B cell (primary cell): Measurements from ENCODE around the gene NTRK2. TPM values are rescaled to one million over a fixed set of nuclear protein-coding genes. Genes with fewer than 3 reads are reported as not detected.

Source experiments
- ATAC-seq: fragments of 200-7000 bp; cut with Tn5 transposase; one replicate; pipeline ENCODE4 v1.10.0; 2021; ENCODE audit warnings: low read depth, mild to moderate bottlenecking, moderate number of reproducible peaks, moderate library complexity
- CTCF ChIA-PET: fragments of 350-600 bp; sonication (Branson Sonifier 250); formaldehyde crosslinking; loops from one replicate; lab custom pipeline; 2021; ENCODE audit warnings: antibody characterized with exemption, inconsistent platforms; lab: Charles Lee
- POLR2A ChIA-PET: fragments of 350-600 bp; sonication (Branson Sonifier 250); formaldehyde crosslinking; loops from one replicate; lab custom pipeline; 2021; ENCODE audit warnings: antibody characterized with exemption; lab: Charles Lee
- DNase-seq: peaks from one replicate; pipeline ENCODE4 v3.0.0; 2013
- H2AFZ ChIP-seq: 2 replicates; pipeline ENCODE4 v1.6.1; 2012; ENCODE audit warnings: mild to moderate bottlenecking, low read depth, low read length; ENCODE audit not compliant: insufficient read depth, poor library complexity, severe bottlenecking
- H3K27ac ChIP-seq, 2 donors: 1 replicate in 1 of 2; 2 replicates in 1 of 2; pipeline ENCODE4 v1.5.1; 2012 to 2013; ENCODE audit warnings: low read length in 2 of 2, mild to moderate bottlenecking in 2 of 2, moderate library complexity in 1 of 2
- H3K27me3 ChIP-seq, 4 experiments: fragments of 200-600 bp in 1 of 4; sonication (generic) in 1 of 4; replicated peaks in 1 of 4; 1 replicate in 2 of 4; 2 replicates in 2 of 4; pipeline versions ENCODE4 v1.6.1 to v1.7.0; 2013 to 2016; ENCODE audit warnings: low read length in 3 of 4, mild to moderate bottlenecking in 2 of 4, mixed read lengths in 1 of 4, moderate library complexity in 1 of 4; ENCODE audit not compliant: insufficient read depth in 4 of 4, control insufficient read depth in 3 of 4; ENCODE audit errors: control extremely low read depth in 1 of 4
- H3K36me3 ChIP-seq, 2 experiments: replicated peaks in 1 of 2; 1 replicate in 1 of 2; 2 replicates in 1 of 2; pipeline versions ENCODE4 v1.6.1 to v1.7.1; 2013; ENCODE audit warnings: low read length in 1 of 2; ENCODE audit not compliant: insufficient read depth in 2 of 2, control insufficient read depth in 1 of 2; ENCODE audit errors: control extremely low read depth in 1 of 2, extremely low read depth in 1 of 2
- H3K4me1 ChIP-seq, 2 donors: fragments of 200-600 bp in 1 of 2; sonication (generic) in 1 of 2; 1 replicate in 1 of 2; 2 replicates in 1 of 2; pipeline versions ENCODE4 v1.5.1 to v1.6.1; 2013 to 2017; ENCODE audit warnings: low read length in 2 of 2; ENCODE audit not compliant: control insufficient read depth in 2 of 2, insufficient read depth in 2 of 2
- H3K4me2 ChIP-seq: replicated peaks from 2 replicates; pipeline ENCODE3; 2012; ENCODE audit warnings: mild to moderate bottlenecking, low read depth, low read length; ENCODE audit not compliant: poor library complexity, severe bottlenecking
- H3K4me3 ChIP-seq, 5 experiments: fragments of 200-600 bp in 1 of 5; sonication (generic) in 1 of 5; 1 replicate in 3 of 5; 2 replicates in 2 of 5; pipeline versions ENCODE4 v1.5.1 to v1.7.0; 2011 to 2016; ENCODE audit warnings: low read length in 4 of 5, mild to moderate bottlenecking in 4 of 5, low read depth in 2 of 5, control low read depth in 1 of 5, moderate library complexity in 1 of 5; ENCODE audit not compliant: insufficient read depth in 1 of 5; ENCODE audit errors: control extremely low read depth in 1 of 5, extremely low read depth in 1 of 5
- H3K79me2 ChIP-seq: fragments of 200-600 bp; sonication (generic); one replicate; pipeline ENCODE4 v1.6.0; 2016; ENCODE audit warnings: low read length; ENCODE audit not compliant: control insufficient read depth, insufficient read depth
- H3K9ac ChIP-seq: fragments of 200-600 bp; sonication (generic); 2 replicates; pipeline ENCODE4 v1.6.1; 2017; ENCODE audit warnings: mild to moderate bottlenecking, low read length, moderate library complexity
- H3K9me3 ChIP-seq, 3 donors: one replicate each; pipeline versions ENCODE4 v1.6.1 to v1.7.1; 2013; ENCODE audit warnings: low read length in 2 of 3; ENCODE audit not compliant: control insufficient read depth in 2 of 3, insufficient read depth in 1 of 3; ENCODE audit errors: control extremely low read depth in 1 of 3
- H4K20me1 ChIP-seq: 2 replicates; pipeline ENCODE4 v1.6.0; 2012; ENCODE audit warnings: mild to moderate bottlenecking, low read length; ENCODE audit not compliant: insufficient read depth, control insufficient read depth, poor library complexity, severe bottlenecking
- H3K27ac Mint-ChIP-seq: one replicate; pipeline ENCODE4 v1.8.0; 2021; ENCODE audit warnings: mixed read lengths
- H3K27me3 Mint-ChIP-seq: one replicate; pipeline ENCODE4 v1.8.0; 2021; ENCODE audit warnings: mixed read lengths
- H3K4me1 Mint-ChIP-seq: one replicate; pipeline ENCODE4 v1.8.0; 2021; ENCODE audit warnings: mixed read lengths
- H3K4me3 Mint-ChIP-seq: one replicate; pipeline ENCODE4 v1.8.0; 2021; ENCODE audit warnings: mixed read lengths
- H3K9me3 Mint-ChIP-seq: one replicate; pipeline ENCODE4 v1.8.0; 2022; ENCODE audit warnings: mixed read lengths; ENCODE audit not compliant: insufficient read depth
- CTCF ChIP-seq: fragments of 200-600 bp; IDR thresholded peaks from one replicate; pipeline ENCODE4 v1.8.0; 2022; ENCODE audit warnings: antibody characterized with exemption, mild to moderate bottlenecking
- EZH2 ChIP-seq: IDR thresholded peaks from 2 replicates; pipeline ENCODE4 v1.6.1; 2012; ENCODE audit warnings: borderline replicate concordance, low read depth, mild to moderate bottlenecking, moderate library complexity, low read length; ENCODE audit not compliant: insufficient read depth, poor library complexity, severe bottlenecking
- WGBS: methylation state at CpG from one replicate; pipeline ENCODE4 v1.1.5; 2013; ENCODE audit warnings: missing lambda C conversion rate; ENCODE audit not compliant: insufficient coverage; 5-methylcytosine and 5-hydroxymethylcytosine counted together
- intact Hi-C: fragments of 100-400 bp; cut with micrococcal nuclease; formaldehyde crosslinking; loops from one replicate; pipeline ENCODE4 v1.10.0; 2022
- polyA plus RNA-seq: library from polyadenylated mRNA; depleted of rRNA; stranded (reverse); fragments of >200 nt; gene quantifications from 2 replicates; pipeline ENCODE4 v1.2.3, GENCODE V29; 2012
- total RNA-seq, 2 donors: library from RNA; stranded (reverse); fragments of 120-200 nt in 1 of 2; gene quantifications; 1 replicate in 1 of 2; 2 replicates in 1 of 2; pipeline versions ENCODE4 v1.2.3 to v1.2.4, GENCODE V29; 2013 to 2022

NTRK2 gene
- total and polyA plus RNA-seq, 2 donors (not counting 1 experiment from before 2014, with no cell fraction given) = 0.03 to 0.10 TPM

GRCh38 chr9:84699984-84700383, 30.5 kb downstream of the NTRK2 start:
- TF ChIP-seq EZH2 (no peak), CTCF (no peak)

GRCh38 chr9:84701801-84702200, 32.3 kb downstream of the NTRK2 start:
- 84% methylated on average over 5 of the region's 6 CpGs for WGBS
- Histone ChIP-seq H3K4me1 (no peaks in the 10 kb centered on the region), H3K9ac (no peak overlapping the region), H4K20me1 (no peaks in the 10 kb centered on the region), H3K4me2 (no peak overlapping the region), H3K4me3 (no peak overlapping the region), H3K27ac (no peak overlapping the region), H3K79me2 (no peaks in the 10 kb centered on the region), H3K27me3 (no peaks in the 10 kb centered on the region), H3K36me3 (no peaks in the 10 kb centered on the region), H3K9me3 (no peaks in the 10 kb centered on the region), H2AFZ (no peak overlapping the region)
- Mint-ChIP-seq H3K4me1 (no peaks in the 10 kb centered on the region), H3K27me3 (peaks cover 6% of the 10 kb centered on the region), H3K27ac (no peak overlapping the region), H3K9me3 (no peaks in the 10 kb centered on the region), H3K4me3 (no peak overlapping the region)
- ATAC-seq = no peak
- no peak for DNase-seq
- ChIA-PET POLR2A (no interaction called here), CTCF (no interaction called here)
- TF ChIP-seq EZH2 (no peak), CTCF (no peak)
- intact Hi-C loops = no loop called here

More at GRCh38 chr9:84699984-84700383, 30.5 kb downstream of the NTRK2 start:
- Histone ChIP-seq H4K20me1 (no peaks in the 10 kb centered on the region), H3K4me2 (no peak overlapping the region), H3K9ac (no peak overlapping the region), H3K36me3 (no peaks in the 10 kb centered on the region), H3K9me3 (no peaks in the 10 kb centered on the region), H3K4me1 (no peaks in the 10 kb centered on the region), H3K27me3 (no peaks in the 10 kb centered on the region), H3K4me3 (no peak overlapping the region), H2AFZ (no peak overlapping the region), H3K79me2 (no peaks in the 10 kb centered on the region), H3K27ac (no peak overlapping the region)
- 100% methylated on average over 1 of the region's 1 CpG for WGBS
- ChIA-PET CTCF (interaction anchor here (1.3 kb wide), 1 partner anchor 910 kb away, joined by 3 read pairs; no protein-coding TSS in a partner anchor), POLR2A (no interaction called here)
- Mint-ChIP-seq H3K4me1 (no peaks in the 10 kb centered on the region), H3K27ac (no peak overlapping the region), H3K27me3 (peaks cover 3% of the 10 kb centered on the region), H3K4me3 (no peak overlapping the region), H3K9me3 (no peaks in the 10 kb centered on the region)
- DNase-seq (no peak), ATAC-seq (no peak)
- intact Hi-C loops = no loop called here
